MM.1S (cell line): ENCODE measurements around the gene ALKBH3.

Experiments used
- DNase-seq: peaks from one replicate; pipeline ENCODE4 v3.0.0-alpha.2; 2015
- H2AFZ ChIP-seq: fragments of 300-600 bp; sonication (generic); 2 replicates; pipeline ENCODE4 v1.6.0; 2016; ENCODE audit warnings: antibody characterized with exemption, low read length
- H3F3A ChIP-seq: fragments of 300-600 bp; sonication (generic); 2 replicates; pipeline ENCODE4 v1.6.1; 2016; ENCODE audit warnings: mild to moderate bottlenecking, antibody characterized with exemption, low read length, moderate library complexity, mixed read lengths; ENCODE audit not compliant: insufficient read depth
- H3K27ac ChIP-seq: fragments of 300-600 bp; sonication (generic); 2 replicates; pipeline ENCODE4 v1.5.1; 2016; ENCODE audit warnings: mild to moderate bottlenecking, low read length
- H3K27me3 ChIP-seq: fragments of 300-600 bp; sonication (generic); replicated peaks from 2 replicates; pipeline ENCODE4 v1.6.0; 2016; ENCODE audit warnings: low read length; ENCODE audit not compliant: insufficient read depth
- H3K36me3 ChIP-seq: fragments of 300-600 bp; sonication (generic); replicated peaks from 2 replicates; pipeline ENCODE4 v1.6.1; 2016; ENCODE audit warnings: mild to moderate bottlenecking, low read length, mixed read lengths; ENCODE audit not compliant: insufficient read depth
- H3K4me1 ChIP-seq: fragments of 300-600 bp; sonication (generic); 2 replicates; pipeline ENCODE4 v1.6.1; 2016; ENCODE audit warnings: low read length, mixed read lengths
- H3K4me2 ChIP-seq: fragments of 300-600 bp; sonication (generic); 2 replicates; pipeline ENCODE4 v1.6.0; 2016; ENCODE audit warnings: low read depth, low read length
- H3K4me3 ChIP-seq: fragments of 300-600 bp; sonication (generic); 2 replicates; pipeline ENCODE4 v1.5.1; 2016; ENCODE audit warnings: low read length, mixed read lengths
- H3K79me2 ChIP-seq: fragments of 300-600 bp; sonication (generic); 2 replicates; pipeline ENCODE4 v1.6.1; 2016; ENCODE audit warnings: mixed run types, low read length, mixed read lengths
- H3K9ac ChIP-seq: fragments of 300-600 bp; sonication (generic); 2 replicates; pipeline ENCODE4 v1.6.1; 2016; ENCODE audit warnings: low read length, mixed read lengths
- H3K9me2 ChIP-seq: fragments of 300-600 bp; sonication (generic); replicated peaks from 2 replicates; pipeline ENCODE4 v1.6.1; 2016; ENCODE audit warnings: mild to moderate bottlenecking, low read length, mixed read lengths; ENCODE audit not compliant: insufficient read depth
- H3K9me3 ChIP-seq: fragments of 300-600 bp; sonication (generic); replicated peaks from 2 replicates; pipeline ENCODE4 v1.6.1; 2016; ENCODE audit warnings: mild to moderate bottlenecking, low read length, mixed read lengths; ENCODE audit not compliant: insufficient read depth
- H4K20me1 ChIP-seq: fragments of 300-600 bp; sonication (generic); 2 replicates; pipeline ENCODE4 v1.6.1; 2016; ENCODE audit warnings: mild to moderate bottlenecking, low read length, moderate library complexity, mixed read lengths; ENCODE audit not compliant: insufficient read depth
- EZH2 ChIP-seq: fragments of 300-600 bp; sonication (generic); optimal IDR thresholded peaks from 2 replicates; pipeline ENCODE3; 2017; ENCODE audit warnings: low read depth, mild to moderate bottlenecking, antibody characterized with exemption, low read length, mixed read lengths
- EZH2phosphoT487 ChIP-seq: fragments of 300-600 bp; sonication (generic); IDR thresholded peaks from 2 replicates; pipeline ENCODE4 v1.6.1; 2018; ENCODE audit warnings: antibody characterized with exemption, low read length
- TF ChIP-seq, protein P1 (sequence below): fragments of 300-600 bp; sonication (generic); IDR thresholded peaks from 2 replicates; pipeline ENCODE4 v1.5.1; 2016; ENCODE audit warnings: antibody characterized with exemption, low read length, mixed read lengths

ALKBH3 gene

GRCh38 chr11:43934601-43935423 is 54.2 kb downstream of the ALKBH3 start:
- Histone ChIP-seq H3K79me2 (no peaks in the 10 kb centered on the region), H3K4me3 (no peak overlapping the region), H3K9me2 (no peaks in the 10 kb centered on the region), H4K20me1 (no peaks in the 10 kb centered on the region), H3K27me3 (no peaks in the 10 kb centered on the region), H3K9ac (no peak overlapping the region), H3F3A (no peaks in the 10 kb centered on the region), H3K4me2 (no peak overlapping the region), H3K36me3 (no peaks in the 10 kb centered on the region), H2AFZ (no peak overlapping the region), H3K4me1 (peaks cover 7% of the 10 kb centered on the region), H3K9me3 (no peaks in the 10 kb centered on the region), H3K27ac (no peak overlapping the region)
- DNase-seq = no peak
- TF ChIP-seq EZH2 (no peak), EZH2phosphoT487 (no peak)
- TF ChIP-seq, protein P1, sequence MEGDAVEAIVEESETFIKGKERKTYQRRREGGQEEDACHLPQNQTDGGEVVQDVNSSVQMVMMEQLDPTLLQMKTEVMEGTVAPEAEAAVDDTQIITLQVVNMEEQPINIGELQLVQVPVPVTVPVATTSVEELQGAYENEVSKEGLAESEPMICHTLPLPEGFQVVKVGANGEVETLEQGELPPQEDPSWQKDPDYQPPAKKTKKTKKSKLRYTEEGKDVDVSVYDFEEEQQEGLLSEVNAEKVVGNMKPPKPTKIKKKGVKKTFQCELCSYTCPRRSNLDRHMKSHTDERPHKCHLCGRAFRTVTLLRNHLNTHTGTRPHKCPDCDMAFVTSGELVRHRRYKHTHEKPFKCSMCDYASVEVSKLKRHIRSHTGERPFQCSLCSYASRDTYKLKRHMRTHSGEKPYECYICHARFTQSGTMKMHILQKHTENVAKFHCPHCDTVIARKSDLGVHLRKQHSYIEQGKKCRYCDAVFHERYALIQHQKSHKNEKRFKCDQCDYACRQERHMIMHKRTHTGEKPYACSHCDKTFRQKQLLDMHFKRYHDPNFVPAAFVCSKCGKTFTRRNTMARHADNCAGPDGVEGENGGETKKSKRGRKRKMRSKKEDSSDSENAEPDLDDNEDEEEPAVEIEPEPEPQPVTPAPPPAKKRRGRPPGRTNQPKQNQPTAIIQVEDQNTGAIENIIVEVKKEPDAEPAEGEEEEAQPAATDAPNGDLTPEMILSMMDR = no peak

DNA sequence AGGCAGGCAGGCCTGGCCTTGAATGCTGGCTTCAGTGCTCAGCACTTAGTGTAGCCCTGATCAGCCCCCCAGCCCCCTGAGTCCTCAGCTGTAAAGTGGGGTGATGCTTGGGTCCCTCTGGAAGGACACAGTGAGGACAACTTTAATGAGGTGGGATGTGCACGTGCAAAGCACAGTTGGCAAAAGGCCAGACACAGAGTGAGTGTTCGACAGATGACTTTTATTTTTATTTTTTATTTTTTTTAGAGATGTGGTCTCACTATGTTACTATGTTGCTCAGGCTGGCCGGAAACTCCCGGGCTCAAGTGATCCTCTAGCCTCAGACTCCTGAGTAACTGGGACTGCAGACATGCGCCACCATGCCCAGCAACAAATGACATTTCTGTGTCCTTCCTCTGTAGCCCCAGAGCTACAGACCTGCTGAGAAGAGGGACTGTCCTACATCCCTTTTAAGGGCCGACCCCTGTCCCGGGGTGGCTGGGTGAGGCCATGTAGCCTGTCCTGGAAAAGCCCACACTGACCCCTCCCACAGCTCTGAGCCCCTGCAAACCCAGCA is 54.9 kb downstream of the ALKBH3 start:
- Histone ChIP-seq H3K4me1 (peaks cover 7% of the 10 kb centered on the region), H2AFZ (no peak overlapping the region), H3K9me2 (no peaks in the 10 kb centered on the region), H3K27ac (no peak overlapping the region), H3K4me2 (no peak overlapping the region), H3K36me3 (no peaks in the 10 kb centered on the region), H3K27me3 (no peaks in the 10 kb centered on the region), H4K20me1 (no peaks in the 10 kb centered on the region), H3K79me2 (no peaks in the 10 kb centered on the region), H3K9me3 (no peaks in the 10 kb centered on the region), H3K4me3 (no peak overlapping the region), H3F3A (no peaks in the 10 kb centered on the region), H3K9ac (no peak overlapping the region)
- no peak for DNase-seq
- TF ChIP-seq EZH2 (no peak), EZH2phosphoT487 (no peak)
- TF ChIP-seq, protein P1 = no peak

DNA sequence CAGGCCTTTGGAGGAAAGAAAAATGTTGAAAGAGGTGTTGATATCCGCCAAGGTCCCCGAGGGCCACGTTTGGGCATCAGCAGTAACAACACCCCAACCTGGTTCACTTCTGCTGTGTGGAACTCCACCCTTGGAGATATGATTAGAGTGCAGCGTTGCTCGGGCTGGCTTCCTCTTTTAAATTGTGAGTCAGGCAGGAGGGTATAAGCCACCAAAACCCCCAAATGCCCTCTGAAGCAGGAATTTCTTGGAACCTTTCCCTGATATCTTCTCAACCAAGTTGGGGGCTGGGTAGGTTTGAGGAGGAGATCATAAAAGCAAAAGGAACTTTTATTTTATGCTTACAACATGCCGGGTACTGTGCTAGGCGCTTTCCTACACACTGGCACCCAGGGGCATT is 55.4 kb downstream of the ALKBH3 start:
- H3K4me2 ChIP-seq = no peak overlapping the region
- no peak overlapping the region for H3K27ac ChIP-seq
- H3K9me3 ChIP-seq = no peaks in the 10 kb centered on the region
- H3K36me3 ChIP-seq = no peaks in the 10 kb centered on the region
- no peaks in the 10 kb centered on the region for H3K9me2 ChIP-seq
- H3F3A ChIP-seq = no peaks in the 10 kb centered on the region
- H3K9ac ChIP-seq = no peak overlapping the region
- H3K79me2 ChIP-seq = no peaks in the 10 kb centered on the region
- no peaks in the 10 kb centered on the region for H4K20me1 ChIP-seq
- no peaks in the 10 kb centered on the region for H3K27me3 ChIP-seq
- no peak overlapping the region for H2AFZ ChIP-seq
- TF ChIP-seq, protein P1 = no peak
- no peak for TF ChIP-seq EZH2
- TF ChIP-seq EZH2phosphoT487 = no peak
- no peak for DNase-seq
- H3K4me3 ChIP-seq = no peak overlapping the region
- H3K4me1 ChIP-seq = peaks cover 2% of the 10 kb centered on the region
